Activated T-helper 1 cell treated with Interleukin-2 at 50 U/mL for 16 hours (primary cell): Measurements from ENCODE around the gene IL31RA.
A peak's percentile ranks its signal among the peaks of the same experiment; 100 is the strongest.
"Not testable (repeated sequence)": the region's sequence is repeated elsewhere in the genome, so short reads cannot be mapped to it uniquely, and the experiment has no call there.

ENCODE experiments used
- DNase-seq: peaks from one replicate; pipeline ENCODE4 v3.0.0-alpha.2; 2020; ENCODE audit warnings: low read depth

Gene IL31RA

GRCh38 chr5:55926476-55926875 is 75.3 kb downstream of the IL31RA start:
- no peak for DNase-seq

DNA sequence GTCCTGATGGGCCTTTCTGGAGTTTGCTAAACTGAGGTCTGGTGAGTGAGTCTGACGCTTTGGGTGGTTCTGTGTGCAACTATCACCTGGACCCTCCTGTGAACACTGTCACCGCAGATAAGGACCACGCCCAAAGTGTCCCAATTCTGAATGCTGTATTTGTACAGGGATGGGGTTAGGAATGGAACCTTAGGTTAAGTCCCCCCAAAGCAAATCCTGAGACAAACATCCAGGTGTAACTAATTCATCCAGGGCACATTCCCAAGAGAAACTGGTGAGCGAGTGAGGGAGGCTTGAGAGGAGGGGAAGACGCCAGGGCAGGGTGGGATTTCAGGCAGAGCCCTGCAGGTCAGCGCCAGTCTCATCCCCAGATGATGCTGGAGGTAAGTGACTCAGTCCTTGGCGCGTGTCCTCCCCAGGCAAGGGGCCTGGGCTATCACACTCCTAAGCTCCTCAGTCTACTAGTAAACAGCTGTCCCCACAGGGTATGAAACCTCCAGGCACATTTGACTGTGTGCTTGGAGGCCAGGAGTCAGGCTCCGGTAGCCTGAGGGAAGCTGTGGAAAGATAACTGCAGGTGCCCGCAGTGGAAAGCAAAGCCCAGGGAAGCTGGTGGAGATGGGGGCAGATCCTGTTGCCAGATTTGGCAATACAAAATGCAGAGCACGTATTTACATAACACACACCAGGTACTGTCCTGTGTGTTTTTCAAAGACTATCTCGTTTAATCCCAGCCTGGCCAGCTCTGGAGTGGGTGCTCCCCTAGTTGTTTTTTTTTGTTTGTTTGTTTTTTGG is 76.9 kb downstream of the IL31RA start:
- no peak for DNase-seq

DNA sequence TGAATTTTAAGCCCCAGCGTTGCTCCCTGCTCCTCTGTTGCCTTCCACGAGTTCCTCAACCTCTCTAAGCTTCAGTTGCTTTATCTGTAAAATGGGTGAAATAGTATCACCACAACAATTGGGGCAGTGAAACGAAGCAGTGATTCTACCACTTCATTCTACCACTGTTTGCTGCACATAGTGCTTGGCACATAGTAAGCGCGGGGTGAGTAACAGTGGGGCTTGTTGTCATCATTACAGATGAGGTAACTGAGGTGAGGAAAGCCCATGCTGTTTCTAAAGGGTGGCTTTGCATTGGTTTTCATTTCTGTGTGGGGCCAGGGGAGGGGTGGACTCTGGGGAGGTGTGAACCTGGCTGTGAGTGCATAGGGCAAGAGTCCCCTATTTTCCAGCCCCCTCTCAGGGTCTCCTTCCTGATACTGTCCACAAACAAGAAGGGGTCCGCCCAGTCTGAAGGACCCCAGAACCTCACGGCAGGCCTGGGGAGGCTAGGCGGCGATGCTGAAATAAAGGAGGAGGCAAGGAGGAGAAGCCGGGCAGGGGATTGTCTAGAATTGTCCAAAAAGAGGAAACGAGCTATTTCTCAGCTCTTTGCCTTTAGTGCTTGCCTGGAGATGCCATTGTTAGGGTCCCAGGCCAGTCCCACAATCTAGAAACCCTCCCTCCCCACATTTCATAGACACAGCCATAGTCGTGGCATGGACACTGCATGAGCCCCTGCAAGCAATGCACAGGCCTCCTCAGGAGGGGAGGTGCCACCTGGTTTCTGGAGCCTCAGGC is 78.1 kb downstream of the IL31RA start:
- DNase-seq: no peak

GRCh38 chr5:55932700-55933099 is 81.5 kb downstream of the IL31RA start:
- DNase-seq: no peak

DNA sequence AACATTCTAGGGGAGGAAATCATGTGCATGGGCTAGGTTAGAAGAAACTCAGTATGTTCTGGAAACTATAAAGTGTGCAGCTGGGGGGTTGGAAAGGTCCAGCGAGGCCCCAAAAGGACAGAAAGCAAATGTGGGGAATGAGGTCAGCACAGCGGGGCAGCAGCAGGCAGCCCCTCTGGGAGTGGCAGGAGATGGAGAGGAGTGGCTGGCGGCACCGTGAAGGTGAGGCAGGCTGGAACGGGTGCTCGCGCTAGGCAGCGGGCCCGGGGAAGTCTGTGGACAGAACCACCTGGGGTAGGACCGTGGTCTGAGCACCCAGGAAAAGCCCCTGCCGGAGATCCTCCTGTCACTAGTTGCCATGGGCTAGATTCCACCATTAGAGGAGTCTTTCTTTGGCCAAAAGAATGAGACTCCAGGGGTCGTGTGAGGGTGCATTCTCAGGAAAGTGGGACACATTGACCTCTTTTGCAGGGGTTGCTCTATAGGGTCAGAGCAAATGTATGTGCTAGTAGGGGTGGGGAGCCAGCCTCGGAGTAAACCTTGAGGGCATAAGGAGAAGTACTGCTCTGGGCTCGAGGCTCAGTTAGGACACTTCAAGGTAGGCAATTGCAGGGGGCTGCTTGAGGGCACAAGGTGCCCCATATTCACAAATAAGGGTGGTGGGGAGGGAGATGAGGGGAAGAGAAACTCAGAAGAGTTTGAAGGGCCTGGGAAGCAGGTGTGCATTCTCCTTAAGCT is 82.4 kb downstream of the IL31RA start:
- no peak for DNase-seq

DNA sequence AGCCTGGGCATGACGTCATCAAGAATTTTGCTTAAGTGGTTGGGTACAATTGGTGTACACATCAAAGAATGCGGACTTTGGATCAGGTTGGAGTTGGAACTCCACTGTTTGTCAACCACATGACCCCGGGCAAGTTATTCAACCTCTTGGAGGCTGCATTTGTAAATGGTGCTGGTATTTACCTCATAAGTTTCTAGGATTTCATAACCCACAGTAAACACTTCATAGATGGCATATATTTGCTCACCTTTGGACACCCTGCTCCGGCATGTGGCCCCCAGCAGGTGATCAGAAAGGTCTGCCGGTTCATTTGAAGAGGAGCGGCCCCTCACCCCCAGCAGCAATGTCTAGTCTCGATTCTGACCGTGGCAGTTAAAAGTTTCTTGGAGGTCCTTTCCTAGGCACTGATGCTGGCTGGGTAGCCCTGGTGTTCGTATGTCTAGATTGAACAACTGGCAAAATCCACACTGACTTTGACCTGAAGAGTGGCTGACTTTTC is 83.0 kb downstream of the IL31RA start:
- no peak for DNase-seq

- no peak for DNase-seq
Observed at GRCh38 chr5:55934720-55935119, 83.6 kb downstream of the IL31RA start.

GRCh38 chr5:55935371-55935770 is 84.2 kb downstream of the IL31RA start:
- DNase-seq: no peak

DNA sequence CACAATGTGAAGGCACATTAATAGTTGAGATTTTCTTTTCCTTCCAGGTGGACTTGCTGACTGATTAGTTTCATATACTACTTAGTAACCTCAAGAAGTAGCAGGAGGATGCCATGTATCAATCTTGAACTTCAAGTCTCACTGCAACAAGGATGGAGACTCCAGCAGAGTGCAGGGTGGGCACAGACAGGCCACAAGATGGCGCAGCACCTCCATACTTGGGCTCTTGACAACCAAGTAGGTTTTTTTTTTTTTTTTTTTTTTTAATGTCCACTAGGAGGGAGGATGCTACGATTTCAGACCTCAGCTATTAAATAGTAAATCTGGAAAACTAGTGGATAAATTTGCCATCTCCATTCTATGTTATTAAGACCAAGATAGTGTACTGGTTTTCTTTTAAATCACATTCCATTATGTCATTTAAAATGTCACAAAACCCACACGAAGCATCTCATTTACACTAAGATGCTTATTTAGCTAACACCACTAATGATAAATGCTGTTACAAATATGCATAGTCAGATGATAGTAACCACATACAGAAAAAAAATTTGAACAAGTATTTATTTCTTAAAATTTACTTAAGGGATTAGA is 85.0 kb downstream of the IL31RA start:
- peak; percentile 53 for DNase-seq

GRCh38 chr5:55937598-55937997 is 86.4 kb downstream of the IL31RA start:
- DNase-seq: not testable (repeated sequence)

- DNase-seq: not testable (repeated sequence)
Observed at GRCh38 chr5:55941154-55941553, 90.0 kb downstream of the IL31RA start.

- DNase-seq: no peak
Observed at GRCh38 chr5:55959208-55959607, 108.1 kb downstream of the IL31RA start.

DNA sequence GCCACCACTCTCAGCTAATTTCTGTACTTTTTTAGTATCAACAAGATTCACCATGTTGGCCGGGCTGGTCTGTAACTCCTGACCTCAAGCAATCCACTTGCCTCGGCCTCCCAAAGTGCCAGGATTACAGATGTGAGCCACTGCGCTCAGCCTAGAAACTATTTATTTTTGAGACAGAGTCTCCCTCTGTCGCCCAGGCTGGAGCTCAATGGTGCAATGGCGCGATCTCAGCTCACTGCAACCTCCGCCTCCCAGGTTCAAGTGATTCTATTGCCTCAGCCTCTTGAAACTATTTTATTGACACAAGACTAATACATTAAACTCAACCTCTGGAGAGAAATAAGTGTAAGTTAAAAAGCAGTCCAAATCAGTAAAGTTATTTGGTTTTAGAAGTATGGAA is 109.6 kb downstream of the IL31RA start:
- DNase-seq: no peak

- no peak for DNase-seq
Observed at GRCh38 chr5:55965525-55965924, 114.4 kb downstream of the IL31RA start.

DNA sequence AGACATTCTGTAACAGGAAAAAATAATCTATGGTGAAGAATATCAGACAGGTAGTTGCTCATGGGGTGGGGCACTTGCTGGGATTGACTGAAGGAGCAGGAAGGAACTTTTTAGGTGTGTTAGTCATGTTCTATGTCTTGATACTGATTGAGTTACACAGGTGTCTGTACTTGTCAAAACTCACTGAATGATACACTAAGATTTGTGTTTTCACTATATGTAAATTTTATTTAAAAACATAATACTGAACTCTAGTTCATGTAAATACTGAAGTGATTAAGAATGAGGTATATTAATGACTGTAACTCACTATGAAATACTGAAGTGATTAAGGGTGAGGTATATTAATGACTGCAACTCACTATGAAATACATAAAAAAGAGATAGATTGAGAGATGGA is 115.1 kb downstream of the IL31RA start:
- no peak for DNase-seq

DNA sequence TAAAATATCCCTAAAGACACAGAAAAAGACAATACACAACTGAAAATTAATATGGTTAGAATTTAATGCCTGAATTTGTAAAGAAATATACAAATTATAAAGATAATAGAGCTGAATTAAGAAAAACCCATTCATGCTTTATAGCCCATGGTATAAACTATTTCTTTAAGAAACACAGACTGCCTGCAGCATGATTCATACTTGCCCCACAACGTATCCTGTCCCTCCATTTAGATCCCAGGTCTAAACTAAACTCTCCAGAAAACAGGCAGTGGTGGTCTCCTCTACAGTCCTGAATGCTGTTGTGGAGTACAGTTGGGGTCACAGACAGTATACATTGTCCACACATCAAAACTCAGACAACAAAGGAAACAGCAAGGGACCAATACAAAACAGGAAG is 118.8 kb downstream of the IL31RA start:
- no peak for DNase-seq
